Activated CD4-positive, CD25-positive, alpha-beta regulatory T cell treated with anti-CD3 and anti-CD28 coated beads, Interleukin-2, amount 50 U/mL, for 72 hours (primary cell): Measurements from ENCODE around the gene GOLGB1.
A peak's percentile ranks its signal among the peaks of the same experiment; 100 is the strongest.
"Not testable (repeated sequence)": the region's sequence is repeated elsewhere in the genome, so short reads cannot be mapped to it uniquely, and the experiment has no call there.

Experiments
- DNase-seq: peaks from one replicate; pipeline ENCODE4 v3.0.0; 2021

GOLGB1 gene, protein sequence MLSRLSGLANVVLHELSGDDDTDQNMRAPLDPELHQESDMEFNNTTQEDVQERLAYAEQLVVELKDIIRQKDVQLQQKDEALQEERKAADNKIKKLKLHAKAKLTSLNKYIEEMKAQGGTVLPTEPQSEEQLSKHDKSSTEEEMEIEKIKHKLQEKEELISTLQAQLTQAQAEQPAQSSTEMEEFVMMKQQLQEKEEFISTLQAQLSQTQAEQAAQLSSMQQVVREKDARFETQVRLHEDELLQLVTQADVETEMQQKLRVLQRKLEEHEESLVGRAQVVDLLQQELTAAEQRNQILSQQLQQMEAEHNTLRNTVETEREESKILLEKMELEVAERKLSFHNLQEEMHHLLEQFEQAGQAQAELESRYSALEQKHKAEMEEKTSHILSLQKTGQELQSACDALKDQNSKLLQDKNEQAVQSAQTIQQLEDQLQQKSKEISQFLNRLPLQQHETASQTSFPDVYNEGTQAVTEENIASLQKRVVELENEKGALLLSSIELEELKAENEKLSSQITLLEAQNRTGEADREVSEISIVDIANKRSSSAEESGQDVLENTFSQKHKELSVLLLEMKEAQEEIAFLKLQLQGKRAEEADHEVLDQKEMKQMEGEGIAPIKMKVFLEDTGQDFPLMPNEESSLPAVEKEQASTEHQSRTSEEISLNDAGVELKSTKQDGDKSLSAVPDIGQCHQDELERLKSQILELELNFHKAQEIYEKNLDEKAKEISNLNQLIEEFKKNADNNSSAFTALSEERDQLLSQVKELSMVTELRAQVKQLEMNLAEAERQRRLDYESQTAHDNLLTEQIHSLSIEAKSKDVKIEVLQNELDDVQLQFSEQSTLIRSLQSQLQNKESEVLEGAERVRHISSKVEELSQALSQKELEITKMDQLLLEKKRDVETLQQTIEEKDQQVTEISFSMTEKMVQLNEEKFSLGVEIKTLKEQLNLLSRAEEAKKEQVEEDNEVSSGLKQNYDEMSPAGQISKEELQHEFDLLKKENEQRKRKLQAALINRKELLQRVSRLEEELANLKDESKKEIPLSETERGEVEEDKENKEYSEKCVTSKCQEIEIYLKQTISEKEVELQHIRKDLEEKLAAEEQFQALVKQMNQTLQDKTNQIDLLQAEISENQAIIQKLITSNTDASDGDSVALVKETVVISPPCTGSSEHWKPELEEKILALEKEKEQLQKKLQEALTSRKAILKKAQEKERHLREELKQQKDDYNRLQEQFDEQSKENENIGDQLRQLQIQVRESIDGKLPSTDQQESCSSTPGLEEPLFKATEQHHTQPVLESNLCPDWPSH (N-terminal part only)

GRCh38 chr3:121749276-121750086, at the start of gene GOLGB1:
Gene GOLGB1, minus strand, starts transcription at chr3:121749741. Its CDS starts 18,770 bp downstream, at chr3:121730971.
- peak; percentile 86 for DNase-seq

DNA sequence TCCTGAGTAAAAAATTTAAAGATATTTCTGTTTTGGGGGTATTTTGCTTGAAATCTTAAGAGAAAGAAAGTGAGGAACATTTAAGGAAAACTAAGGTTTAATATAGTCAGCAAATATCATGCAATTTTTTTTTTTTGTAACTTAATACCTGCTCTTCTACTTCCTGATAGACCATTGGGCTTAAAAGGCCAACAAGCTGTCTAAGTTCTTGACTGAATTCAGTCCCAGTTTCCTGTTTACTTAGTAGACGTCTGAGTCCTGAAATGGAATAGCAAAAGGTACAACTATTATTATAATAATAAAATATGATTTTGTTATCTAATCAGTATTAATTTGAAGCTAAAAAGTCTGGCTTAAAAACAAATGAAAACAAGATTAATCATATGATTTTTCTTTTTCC, 47.4 kb upstream of the GOLGB1 start:
- DNase-seq, result no peak

DNA sequence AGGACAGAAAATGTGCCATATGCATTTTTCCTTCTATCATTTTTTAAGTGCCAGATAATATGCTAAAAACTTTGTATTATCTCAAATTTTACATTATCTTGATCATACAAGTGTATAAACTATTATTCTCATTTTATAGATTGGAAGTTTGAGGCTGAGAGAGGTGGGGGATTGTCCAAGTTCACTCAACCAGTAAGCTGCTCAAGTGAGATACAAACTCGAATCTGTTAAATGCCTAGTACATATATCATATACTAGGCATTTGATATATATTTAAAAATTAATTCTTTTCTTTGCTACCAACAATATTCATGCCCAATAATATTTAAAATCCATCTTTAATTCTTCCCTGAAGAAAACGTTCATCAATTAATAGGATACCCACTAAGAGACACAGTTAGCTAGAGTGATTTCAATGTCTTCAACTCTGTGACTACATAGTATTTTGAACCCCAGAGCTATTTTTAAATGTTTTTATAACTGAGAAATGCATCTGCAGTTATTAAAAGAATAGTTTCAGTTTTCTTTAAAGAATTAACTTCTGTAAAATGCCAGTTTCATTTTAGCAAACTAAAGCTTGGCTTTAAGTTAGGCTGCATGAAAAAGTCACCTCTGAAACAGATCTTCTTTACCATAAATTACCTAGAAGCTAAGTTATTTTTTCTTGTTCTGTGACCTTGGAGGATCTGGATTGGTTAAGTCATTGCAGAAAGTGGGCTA, 44.9 kb upstream of the GOLGB1 start:
- no peak for DNase-seq

- DNase-seq, result no peak
Observed at GRCh38 chr3:121793078-121793477, 43.5 kb upstream of the GOLGB1 start.

GRCh38 chr3:121786485-121786884, 36.9 kb upstream of the GOLGB1 start:
- no peak for DNase-seq

GRCh38 chr3:121782784-121783183, 33.2 kb upstream of the GOLGB1 start:
- not testable (repeated sequence) for DNase-seq

DNA sequence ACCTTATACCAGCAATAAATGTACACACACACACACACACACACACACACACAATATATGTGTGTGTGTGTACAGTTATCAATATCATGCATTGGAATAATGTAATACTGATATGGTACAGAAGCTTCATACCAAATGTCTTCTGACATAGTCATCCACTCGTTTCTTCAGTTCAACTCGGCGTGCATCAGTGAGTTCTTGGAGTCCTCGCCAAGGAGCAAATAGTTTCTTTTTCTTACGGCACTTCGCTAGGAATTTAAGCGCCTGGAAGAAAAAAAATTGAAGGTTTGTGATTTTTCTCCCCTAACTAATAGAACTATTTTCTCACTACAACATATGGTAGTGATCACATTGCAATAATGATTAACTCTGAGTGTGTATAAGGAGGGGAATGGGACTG, 32.1 kb upstream of the GOLGB1 start:
- no peak for DNase-seq

- not testable (repeated sequence) for DNase-seq
Observed at GRCh38 chr3:121775095-121775494, 25.6 kb upstream of the GOLGB1 start.

DNA sequence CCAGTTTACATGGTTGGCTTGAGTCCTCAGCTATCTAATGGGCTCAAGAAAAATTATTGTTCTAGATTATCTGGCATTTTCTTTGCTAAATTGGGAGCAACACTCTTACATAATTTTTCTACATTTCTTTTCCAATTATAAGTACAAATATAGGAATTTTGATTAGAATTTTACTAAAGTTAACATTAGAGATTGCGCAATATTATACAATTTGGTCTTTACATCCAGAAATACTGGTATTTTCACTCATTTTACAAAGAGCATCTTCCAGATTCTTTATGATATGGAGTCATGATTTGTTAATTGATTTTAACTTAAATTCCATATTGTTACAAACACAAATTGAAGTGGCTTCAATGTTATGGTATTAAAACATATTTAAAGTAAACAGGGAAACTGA, 19.7 kb upstream of the GOLGB1 start:
- DNase-seq, result no peak

DNA sequence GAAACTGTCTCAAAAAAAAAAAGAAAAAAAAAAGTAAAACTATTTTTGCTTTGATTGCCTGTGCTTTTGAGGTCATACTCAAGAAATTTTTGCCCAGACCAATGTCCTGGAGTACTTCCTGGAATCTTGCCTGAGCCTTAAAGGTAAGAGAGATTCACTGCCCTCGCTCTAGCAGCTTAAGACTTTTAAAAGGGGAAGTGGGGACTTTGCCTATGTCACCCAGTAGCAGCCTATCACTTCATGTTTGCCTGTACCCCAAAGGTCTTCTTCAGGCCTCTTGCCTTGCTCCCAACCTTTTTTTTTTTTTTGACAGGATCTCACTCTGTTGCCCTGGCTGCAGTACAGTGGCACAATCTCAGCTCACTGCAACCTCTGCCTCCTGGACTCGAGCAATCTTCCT, 18.9 kb upstream of the GOLGB1 start:
- no peak for DNase-seq

GRCh38 chr3:121759541-121760202, 10.1 kb upstream of the GOLGB1 start:
- no peak for DNase-seq

DNA sequence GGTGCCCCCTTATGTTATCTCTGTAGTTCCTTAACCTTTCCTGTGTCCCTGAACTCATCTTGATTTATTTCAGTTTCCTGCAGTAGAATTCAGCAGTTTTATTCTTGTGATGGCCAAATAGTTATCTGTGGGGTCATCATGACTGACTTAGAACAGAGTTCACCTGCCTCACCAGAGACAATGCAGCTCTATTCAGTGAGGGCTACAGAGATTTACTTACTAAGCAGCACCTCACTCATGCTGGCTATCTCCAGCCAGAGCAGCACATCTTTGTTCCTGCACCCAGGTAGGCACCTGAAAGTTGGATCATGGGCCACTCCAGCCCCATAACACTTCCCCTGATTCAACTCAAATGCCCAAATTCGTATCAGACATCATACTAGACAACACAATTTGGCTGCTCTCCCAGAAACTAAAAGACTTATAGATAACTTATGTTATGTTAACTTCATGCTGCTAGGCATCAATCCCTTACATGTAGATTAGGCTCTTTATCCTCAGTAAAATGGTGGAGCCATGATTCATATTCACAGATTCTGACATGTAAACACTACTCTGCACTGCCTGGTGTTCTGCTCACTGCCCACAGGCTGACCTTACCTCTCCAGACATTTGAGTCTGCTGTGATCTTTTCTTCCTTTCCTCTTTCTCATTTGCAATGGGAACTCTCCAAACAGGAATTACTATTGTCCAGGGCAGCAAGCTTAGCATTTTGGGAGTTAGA, 9.3 kb upstream of the GOLGB1 start:
- no peak for DNase-seq

- DNase-seq, result no peak
Observed at GRCh38 chr3:121757812-121758545, 8.4 kb upstream of the GOLGB1 start.

- DNase-seq, result no peak
Observed at GRCh38 chr3:121757087-121757811, 7.7 kb upstream of the GOLGB1 start.

GRCh38 chr3:121752772-121753171, 3.2 kb upstream of the GOLGB1 start:
- DNase-seq, result no peak

- no peak for DNase-seq
Observed at GRCh38 chr3:121752261-121752660, 2.7 kb upstream of the GOLGB1 start.

DNA sequence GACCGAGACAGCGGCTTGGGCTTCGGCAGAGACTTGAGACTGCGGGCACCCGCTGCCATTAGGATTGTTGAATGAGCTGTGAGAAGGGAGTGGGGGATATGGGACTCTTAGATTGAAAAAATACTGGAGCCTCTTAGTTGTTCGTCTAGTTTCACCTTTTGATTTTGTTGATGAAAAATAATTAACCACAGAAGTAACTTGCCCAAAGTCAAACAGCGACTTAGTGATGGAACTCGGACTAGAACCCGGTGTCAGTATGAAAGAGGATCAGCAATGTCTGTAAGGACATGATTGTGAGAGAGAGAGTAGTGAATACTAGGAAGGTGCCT, 510 bp upstream of the GOLGB1 start:
- no peak for DNase-seq

GRCh38 chr3:121748680-121749275, 763 bp downstream of the GOLGB1 start:
- no peak for DNase-seq
